ENCODE measurements around the gene DYNC1I1. TPM values are rescaled to one million over a fixed set of nuclear protein-coding genes. Genes with fewer than 3 reads are reported as not detected.

DYNC1I1 gene
- total RNA-seq, 2 experiments from 2014 or later: not detected

DNA sequence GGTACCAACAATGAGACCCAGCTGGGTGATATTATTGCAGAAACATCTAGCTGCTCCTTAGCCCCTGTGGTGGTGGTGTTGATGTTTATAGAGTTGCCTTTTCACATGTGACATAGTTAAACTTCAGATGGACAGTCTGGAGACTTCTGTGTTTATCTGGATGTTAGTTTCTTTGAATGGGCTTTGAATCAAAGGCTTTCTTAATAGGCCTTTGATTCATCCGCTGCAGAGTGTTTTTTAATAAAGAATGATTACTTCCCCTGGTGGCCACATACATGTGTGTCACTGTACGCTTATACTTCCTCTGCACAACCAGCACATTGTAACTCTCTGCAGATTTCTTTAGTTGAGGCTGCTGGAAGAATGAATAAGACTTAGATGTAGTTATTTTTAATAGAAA lies 221.0 kb downstream of the DYNC1I1 start:
- no peak overlapping the region for H3K4me3 Mint-ChIP-seq
- CTCF ChIA-PET: no interaction called here

GRCh38 chr7:95996174-95996573 lies 223.8 kb downstream of the DYNC1I1 start:
- ATAC-seq: no peak

More for the DNA sequence above, 221.0 kb downstream of the DYNC1I1 start:
- Mint-ChIP-seq H3K36me3 (ENCODE audit: low read depth) (no peaks in the 10 kb centered on the region), H3K4me1 (ENCODE audit: low read depth) (no peaks in the 10 kb centered on the region), H3K27ac (no peak overlapping the region), H3K27me3 (peaks cover 19% of the 10 kb centered on the region), H3K9me3 (no peaks in the 10 kb centered on the region)
- DNase-seq: no peak
- no peak for ATAC-seq
- TF ChIP-seq CTCF (IDR thresholded peaks at IDR 0.05): no peak
- intact Hi-C loops (cut with micrococcal nuclease): no loop called here
- POLR2A ChIA-PET: no interaction called here

GRCh38 chr7:95996886-95997285 lies 224.5 kb downstream of the DYNC1I1 start:
- intact Hi-C loops (cut with micrococcal nuclease): no loop called here
- DNase-seq (no peak), ATAC-seq (no peak)
- TF ChIP-seq CTCF (IDR thresholded peaks at IDR 0.05): no peak
- ChIA-PET POLR2A (no interaction called here), CTCF (no interaction called here)
- no peaks in the 10 kb centered on the region for H3K9me3 Mint-ChIP-seq
- peaks cover 7% of the 10 kb centered on the region for H3K27me3 Mint-ChIP-seq
- H3K4me3 Mint-ChIP-seq: no peak overlapping the region
- H3K27ac Mint-ChIP-seq: no peak overlapping the region
- no peaks in the 10 kb centered on the region for H3K4me1 Mint-ChIP-seq (ENCODE audit: low read depth)
- no peaks in the 10 kb centered on the region for H3K36me3 Mint-ChIP-seq (ENCODE audit: low read depth)

More at GRCh38 chr7:95996174-95996573, 223.8 kb downstream of the DYNC1I1 start:
- H3K4me3 Mint-ChIP-seq: no peak overlapping the region
- H3K27me3 Mint-ChIP-seq: peaks cover 7% of the 10 kb centered on the region
- H3K27ac Mint-ChIP-seq: no peak overlapping the region
- H3K9me3 Mint-ChIP-seq: no peaks in the 10 kb centered on the region
- no peak for TF ChIP-seq CTCF (IDR thresholded peaks at IDR 0.05)
- H3K4me1 Mint-ChIP-seq (ENCODE audit: low read depth): no peaks in the 10 kb centered on the region
- intact Hi-C loops (cut with micrococcal nuclease): no loop called here
- ChIA-PET CTCF (no interaction called here), POLR2A (no interaction called here)
- H3K36me3 Mint-ChIP-seq (ENCODE audit: low read depth): no peaks in the 10 kb centered on the region
- peak; percentile 3 for DNase-seq

- Mint-ChIP-seq H3K27me3 (peaks cover 9% of the 10 kb centered on the region), H3K4me1 (ENCODE audit: low read depth) (no peaks in the 10 kb centered on the region), H3K4me3 (no peak overlapping the region), H3K36me3 (ENCODE audit: low read depth) (no peaks in the 10 kb centered on the region), H3K9me3 (no peaks in the 10 kb centered on the region), H3K27ac (no peak overlapping the region)
- ChIA-PET CTCF (no interaction called here), POLR2A (no interaction called here)
- TF ChIP-seq CTCF (IDR thresholded peaks at IDR 0.05): no peak
- intact Hi-C loops (cut with micrococcal nuclease): no loop called here
- DNase-seq (no peak), ATAC-seq (no peak)
These were observed 225.3 kb downstream of the DYNC1I1 start for GRCh38 chr7:95997632-95998031.

GRCh38 chr7:95999481-95999880 lies 227.1 kb downstream of the DYNC1I1 start:
- intact Hi-C loops (cut with micrococcal nuclease): no loop called here
- Mint-ChIP-seq H3K9me3 (no peaks in the 10 kb centered on the region), H3K4me1 (ENCODE audit: low read depth) (no peaks in the 10 kb centered on the region), H3K36me3 (ENCODE audit: low read depth) (no peaks in the 10 kb centered on the region), H3K4me3 (no peak overlapping the region), H3K27me3 (peaks cover 9% of the 10 kb centered on the region), H3K27ac (no peak overlapping the region)
- ATAC-seq (no peak), DNase-seq (no peak)
- POLR2A ChIA-PET: no interaction called here
- TF ChIP-seq CTCF (IDR thresholded peaks at IDR 0.05): no peak
- CTCF ChIA-PET: no interaction called here
